AG10803 (cell line): Measurements from ENCODE around the gene OR10A3.

ENCODE experiments used
- DNase-seq: peaks from one replicate; pipeline ENCODE4 v3.0.0; 2010; ENCODE audit warnings: low read depth
- H3K4me3 ChIP-seq: 2 replicates; pipeline ENCODE4 v1.5.1; 2011; ENCODE audit warnings: mild to moderate bottlenecking, low read length, control low read depth
- CTCF ChIP-seq: conservative IDR thresholded peaks from 2 replicates; pipeline ENCODE4 v1.5.1; 2011; ENCODE audit warnings: mild to moderate bottlenecking, low read length, control low read depth, inconsistent platforms

OR10A3 gene

GRCh38 chr11:7893796-7894195 is 47.7 kb downstream of the OR10A3 start:
- no peak for TF ChIP-seq CTCF
- no peak for DNase-seq
- no peak overlapping the region for H3K4me3 ChIP-seq

- TF ChIP-seq CTCF, result peak; percentile 73
- no peak overlapping the region for H3K4me3 ChIP-seq
- peak; percentile 70 for DNase-seq
These were observed 48.7 kb downstream of the OR10A3 start for GRCh38 chr11:7892840-7893254.

GRCh38 chr11:7892059-7892699 is 49.3 kb downstream of the OR10A3 start:
- DNase-seq, result peak; percentile 88
- no peak for TF ChIP-seq CTCF
- no peak overlapping the region for H3K4me3 ChIP-seq

DNA sequence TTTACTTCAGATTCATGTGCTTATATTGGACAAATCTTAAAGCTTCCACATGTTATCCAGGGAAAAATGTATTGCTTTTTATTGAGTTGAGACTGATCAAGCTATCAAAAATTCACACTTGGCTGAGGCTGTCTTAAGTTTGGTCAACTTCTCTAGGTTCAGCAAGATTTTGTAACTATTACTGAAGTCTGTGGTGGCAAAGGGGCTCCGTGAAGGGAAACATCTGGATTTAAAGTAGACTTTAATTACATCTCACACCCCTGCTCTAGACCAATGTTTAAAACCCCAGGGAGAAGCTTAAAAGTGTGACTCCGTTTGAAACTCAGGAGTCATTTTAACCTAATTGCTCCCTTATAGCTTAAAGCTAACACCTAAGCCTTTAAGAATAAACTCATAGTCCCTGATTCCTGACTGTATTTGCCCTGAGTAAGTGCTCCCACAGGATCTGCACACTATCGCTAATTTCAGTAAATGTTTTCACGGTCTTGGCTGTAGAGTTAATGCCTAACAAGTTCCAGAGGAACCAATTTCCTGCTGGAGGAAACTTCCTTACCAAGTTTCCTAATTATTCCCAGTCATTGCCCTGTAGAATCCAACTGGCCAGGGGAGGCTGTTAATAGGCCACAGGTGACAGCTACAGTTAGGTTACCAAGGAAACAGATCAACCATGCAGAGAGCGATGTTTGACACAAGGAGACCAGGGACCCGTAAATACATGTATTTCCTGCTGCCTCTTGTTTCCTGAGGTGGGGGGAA is 50.9 kb downstream of the OR10A3 start:
- TF ChIP-seq CTCF, result no peak
- no peak overlapping the region for H3K4me3 ChIP-seq
- DNase-seq, result peak; percentile 36

GRCh38 chr11:7889985-7890384 is 51.5 kb downstream of the OR10A3 start:
- DNase-seq, result no peak
- no peak for TF ChIP-seq CTCF
- peak overlapping the region; percentile 20 for H3K4me3 ChIP-seq
